RPMI7951 (cell line): ENCODE measurements around the gene UNC45A. TPM values are rescaled to one million over a fixed set of nuclear protein-coding genes. Genes with fewer than 3 reads are reported as not detected.

Experiments used
- DNase-seq: peaks from one replicate; pipeline ENCODE4 v3.0.0-alpha.2; 2012; ENCODE audit warnings: low read depth
- total RNA-seq: library from RNA; depleted of rRNA; stranded (reverse); fragments of >200 nt; shearing (Covaris generic); gene quantifications from 2 replicates; pipeline ENCODE4 v1.2.3, GENCODE V29; 2014

UNC45A gene
- total RNA-seq, 1 experiment from 2014 or later, result 67.2 TPM

DNA sequence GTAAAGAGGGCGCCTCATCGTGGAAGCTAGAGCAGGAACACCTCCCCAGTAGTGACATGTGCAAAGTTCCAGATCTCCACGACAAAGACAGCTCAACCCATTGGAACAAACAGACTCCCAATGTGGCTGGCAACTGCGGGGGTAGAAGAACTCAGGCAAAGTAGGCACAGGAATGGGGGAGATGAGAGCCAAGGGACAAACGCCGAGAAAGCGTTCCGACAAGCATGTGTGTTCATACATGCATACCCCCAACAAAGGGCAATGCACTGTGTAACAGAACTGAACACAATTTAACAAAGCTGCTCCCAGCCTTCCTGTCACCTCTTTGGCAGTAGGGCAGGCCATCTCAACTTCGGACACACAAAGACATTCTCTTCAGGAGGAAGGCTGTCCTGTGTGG is 31.2 kb downstream of the UNC45A start:
- no peak for DNase-seq

DNA sequence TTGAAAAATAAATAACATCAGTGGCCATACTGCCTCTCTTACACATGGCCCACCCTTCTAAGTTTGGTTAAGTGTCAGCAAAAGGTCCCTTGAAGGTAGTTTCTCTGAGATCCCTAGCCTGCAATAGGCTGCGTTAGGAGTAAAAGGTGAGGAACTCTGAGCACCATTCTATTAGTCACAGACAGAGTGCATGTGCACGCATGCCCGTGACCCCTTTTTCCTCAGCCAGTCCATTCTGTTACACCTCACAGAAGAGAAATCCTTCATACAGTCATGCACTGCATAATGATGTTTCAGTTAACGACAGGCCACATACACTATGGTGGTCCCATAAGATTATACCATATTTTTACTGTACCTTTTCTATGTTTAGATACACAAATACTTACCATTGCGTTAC is 32.1 kb downstream of the UNC45A start:
- DNase-seq, result no peak

DNA sequence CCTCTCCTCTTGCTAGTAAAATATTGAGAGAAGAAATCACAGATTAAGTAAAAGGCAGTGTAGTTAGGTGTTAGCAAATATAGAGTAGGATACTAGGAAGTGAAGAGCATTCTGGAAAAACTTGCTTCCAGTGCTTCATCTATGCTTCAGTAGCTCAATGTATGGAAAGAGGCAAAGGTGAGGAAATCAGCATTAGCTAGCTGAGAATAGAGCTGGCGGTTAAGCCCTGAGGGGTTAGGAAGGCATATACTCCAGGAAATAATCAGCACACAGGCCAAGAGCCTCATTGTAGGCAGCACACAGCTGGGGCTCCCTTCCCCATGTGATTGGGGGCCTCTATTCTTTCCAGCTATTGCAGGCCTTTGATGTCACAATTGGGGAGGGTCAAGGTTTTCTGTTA is 33.3 kb downstream of the UNC45A start:
- DNase-seq, result no peak

DNA sequence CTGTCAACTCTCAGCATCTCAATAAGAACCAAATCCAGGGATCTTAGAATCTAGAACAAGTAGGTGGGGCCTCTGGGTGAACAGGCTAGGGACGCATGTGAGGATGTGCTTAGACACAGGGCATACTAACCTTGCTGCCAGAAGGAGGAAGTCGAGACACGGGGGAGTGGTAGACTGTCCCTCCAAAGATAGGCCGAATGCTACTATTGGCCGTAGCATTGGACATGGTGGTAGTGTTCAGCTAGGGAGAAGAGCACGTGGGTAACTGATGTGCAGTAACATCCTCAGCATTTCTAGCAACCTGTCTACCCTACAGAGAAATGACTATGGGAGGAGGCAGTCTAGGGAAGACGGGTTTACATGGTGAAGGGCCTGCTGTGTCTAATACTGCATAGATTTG is 35.2 kb downstream of the UNC45A start:
- DNase-seq, result no peak

DNA sequence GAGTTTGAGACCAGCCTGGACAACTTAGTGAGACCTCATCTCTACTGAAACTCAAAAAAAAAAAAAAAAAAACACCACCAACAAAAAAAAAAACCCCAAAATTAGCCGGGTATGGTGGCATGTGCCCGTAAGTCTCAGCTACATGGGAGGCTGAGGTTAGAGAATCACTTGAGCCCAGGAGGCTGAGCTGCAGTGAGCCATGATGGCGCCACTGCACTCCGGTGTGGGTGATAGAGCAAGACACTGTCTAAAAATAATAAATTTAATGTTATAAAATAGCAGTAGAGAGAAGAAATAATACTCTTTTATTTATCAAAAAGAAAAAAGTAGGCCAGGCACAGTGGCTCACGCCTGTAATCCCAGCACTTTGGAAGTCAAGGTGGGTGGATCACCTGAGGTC is 37.0 kb downstream of the UNC45A start:
- DNase-seq, result no peak

DNA sequence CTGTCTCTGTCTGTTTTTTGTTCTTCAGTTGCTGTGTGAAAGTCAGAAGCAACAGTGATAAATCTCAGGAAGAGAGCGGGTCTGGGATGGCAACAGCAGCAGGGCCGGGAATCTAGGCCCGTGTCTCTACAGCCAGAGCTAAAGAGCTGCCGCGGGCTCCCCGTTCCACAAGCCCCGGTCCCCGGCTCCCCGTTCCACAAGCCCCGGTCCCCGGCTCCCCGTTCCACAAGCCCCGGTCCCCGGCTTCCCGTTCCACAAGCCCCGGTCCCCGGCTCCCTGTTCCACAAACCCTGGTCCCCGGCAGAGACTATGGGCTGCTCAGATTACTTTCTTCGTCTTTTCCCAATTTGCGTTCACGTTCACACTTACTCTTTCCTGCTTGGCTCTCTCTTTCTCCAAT is 39.1 kb downstream of the UNC45A start:
- no peak for DNase-seq

DNA sequence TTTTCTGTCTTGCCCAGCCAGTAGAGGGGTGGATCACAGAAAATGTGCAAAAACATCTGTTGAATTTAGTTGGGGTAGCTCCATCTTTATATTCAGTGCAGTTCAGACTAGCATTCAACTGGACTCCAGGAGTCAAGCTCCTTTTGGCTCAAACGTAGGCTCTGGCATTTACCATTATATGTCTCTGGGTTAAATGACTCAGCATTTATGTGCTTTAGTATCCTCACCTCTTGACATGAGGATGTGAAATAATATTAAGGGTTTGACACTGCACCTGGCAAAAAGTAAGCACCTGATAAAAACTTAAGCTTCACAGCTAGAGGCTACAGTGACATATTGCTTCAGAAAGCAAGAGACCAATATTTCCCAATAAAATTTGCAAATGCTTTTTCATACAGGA is 44.5 kb downstream of the UNC45A start:
- no peak for DNase-seq

DNA sequence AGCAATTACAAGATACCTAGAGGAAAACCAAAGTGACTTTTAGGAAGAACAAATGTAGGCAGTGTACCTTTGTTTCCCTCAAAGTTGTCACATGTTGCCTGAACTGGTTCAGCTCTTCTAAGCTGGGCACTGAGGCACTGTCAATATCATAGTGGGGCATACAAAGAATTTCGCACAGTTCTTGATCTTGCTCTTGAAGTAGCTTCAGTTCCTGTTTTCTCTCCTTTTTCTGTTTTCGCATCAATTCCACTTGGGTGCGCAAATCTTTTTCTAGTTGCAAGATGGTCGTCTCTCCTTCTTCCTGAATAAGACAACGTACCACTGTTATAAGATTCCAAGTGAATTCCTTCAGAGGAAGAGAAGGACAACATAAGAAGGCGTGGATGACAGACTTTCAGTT is 46.6 kb downstream of the UNC45A start:
- DNase-seq, result no peak

DNA sequence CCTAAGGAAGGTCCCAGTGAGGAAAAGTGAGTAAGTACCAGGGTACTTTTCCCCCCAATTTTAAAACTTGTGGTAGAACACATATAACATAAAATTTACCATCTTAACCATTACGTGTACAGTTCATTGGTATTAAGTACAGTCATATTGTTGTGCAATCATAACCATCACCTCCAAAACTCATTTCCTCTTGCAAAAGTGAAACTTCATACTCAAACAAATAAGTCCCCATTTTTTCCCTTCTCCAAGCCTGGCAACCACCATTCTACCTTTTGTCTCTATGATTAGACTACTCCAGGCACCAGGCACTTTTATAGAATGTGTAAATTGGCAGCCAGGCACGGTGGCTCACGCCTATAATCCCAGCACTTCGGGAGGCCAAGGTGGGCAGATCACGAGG is 47.0 kb downstream of the UNC45A start:
- DNase-seq, result no peak

DNA sequence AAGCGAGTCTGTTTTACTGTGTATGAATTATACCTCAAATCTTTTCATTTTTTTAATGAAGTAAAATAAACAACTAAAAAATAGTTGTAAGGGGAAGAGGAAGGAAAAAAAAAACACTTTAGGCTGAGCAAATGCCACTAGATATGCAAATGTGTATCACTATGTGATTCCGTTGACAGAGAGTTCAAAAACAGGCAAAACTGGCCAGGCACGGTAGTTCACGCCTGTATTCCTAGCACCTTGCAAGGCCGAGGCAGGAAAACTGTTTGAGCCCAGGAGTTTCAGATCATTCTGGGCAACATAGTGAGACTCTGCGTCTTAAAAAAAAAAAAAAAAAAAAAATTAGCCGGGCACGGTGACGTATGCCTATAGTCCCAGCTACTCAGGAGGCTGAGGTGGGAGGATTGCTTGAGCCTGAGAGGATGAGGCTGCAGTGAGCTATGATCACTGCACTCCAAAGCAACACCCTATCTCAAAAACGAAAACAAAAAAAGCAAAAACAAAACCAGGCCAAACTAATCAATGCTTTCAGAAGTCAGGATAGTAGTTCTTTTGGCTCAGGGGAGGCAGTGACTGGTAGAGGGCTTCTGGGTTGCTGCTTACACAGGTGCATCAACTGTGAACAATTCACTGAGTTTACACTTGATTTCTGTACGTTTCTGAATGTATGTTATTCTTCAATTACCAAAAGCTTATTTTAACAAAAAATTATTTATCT is 51.9 kb downstream of the UNC45A start:
- no peak for DNase-seq

DNA sequence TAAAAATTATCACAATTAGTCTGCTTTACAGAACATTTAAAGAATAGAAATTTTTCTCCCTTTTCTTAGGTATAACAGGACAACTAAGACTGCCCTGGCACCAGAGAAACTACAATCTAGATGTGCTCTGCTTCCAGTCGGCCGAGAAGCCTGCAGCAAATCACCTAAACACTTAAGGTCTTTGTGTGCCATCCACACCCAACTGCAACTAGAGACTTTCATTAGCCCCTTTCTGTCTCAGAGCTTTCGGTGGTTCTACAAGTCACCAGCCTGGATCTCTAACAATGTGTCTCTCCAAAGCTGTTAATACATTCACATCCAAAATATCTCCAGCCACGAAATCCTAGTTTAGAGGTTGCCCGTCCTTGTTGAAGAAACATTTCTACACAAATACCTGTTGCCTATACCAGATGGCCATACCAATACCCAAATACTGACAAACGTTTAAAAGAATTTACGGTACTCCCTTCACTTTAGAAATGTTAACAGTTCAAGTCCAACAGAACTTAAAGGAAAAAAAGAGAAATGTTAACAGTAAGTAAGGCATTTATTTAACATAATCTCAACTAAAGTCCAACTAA is 52.6 kb downstream of the UNC45A start:
- no peak for DNase-seq

DNA sequence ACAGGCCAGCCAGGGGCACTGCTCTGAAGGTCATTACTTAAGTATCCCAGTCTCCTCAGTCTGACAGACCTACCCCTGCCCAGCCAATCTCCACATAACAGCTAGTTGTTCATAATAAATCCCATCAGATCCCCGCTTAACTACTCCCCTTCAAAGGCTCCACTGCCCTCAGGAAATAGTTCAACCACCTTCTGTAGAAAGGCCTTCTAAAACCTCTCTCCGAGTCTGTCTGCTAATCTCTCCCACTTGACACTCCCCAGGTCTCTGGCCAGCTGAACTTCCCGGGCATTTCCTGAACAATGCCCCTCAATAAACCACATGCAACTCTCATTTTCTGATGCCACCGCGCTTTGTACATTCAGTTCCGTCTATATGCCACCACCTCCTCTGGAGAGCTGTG is 53.2 kb downstream of the UNC45A start:
- DNase-seq, result peak; percentile 28

DNA sequence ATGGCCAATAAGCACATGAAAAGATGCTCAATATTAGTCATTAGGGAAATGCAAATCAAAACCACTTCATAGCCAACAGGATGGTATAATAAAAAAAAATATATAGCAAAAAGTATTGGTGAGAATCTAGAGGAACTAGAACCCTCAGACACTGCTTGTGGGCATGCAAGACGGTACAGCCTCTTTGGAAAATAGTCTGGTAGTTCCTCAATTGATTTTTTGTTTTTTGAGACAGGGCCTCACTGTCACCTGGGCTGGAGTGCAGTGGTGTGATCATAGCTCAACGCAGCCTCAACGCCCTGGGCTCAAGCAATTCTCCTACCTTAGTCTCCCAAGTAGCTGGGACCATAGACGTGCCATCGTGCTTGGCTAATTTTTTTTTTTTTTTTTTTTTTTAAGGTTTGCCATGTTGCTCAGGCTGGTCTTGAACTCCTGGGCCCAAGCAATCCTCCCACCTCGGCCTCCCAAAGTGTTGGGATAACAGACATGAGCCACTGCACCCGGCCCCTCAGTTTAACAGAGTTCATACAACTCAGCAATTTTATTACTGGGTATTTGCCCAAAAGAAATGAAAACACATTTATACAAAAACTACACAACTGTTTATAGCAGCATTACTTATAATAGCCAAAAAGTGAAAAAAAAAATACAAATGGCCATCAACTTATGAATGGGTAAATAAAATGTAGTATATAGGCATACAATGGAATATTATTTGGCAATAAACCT is 54.1 kb downstream of the UNC45A start:
- DNase-seq, result no peak

DNA sequence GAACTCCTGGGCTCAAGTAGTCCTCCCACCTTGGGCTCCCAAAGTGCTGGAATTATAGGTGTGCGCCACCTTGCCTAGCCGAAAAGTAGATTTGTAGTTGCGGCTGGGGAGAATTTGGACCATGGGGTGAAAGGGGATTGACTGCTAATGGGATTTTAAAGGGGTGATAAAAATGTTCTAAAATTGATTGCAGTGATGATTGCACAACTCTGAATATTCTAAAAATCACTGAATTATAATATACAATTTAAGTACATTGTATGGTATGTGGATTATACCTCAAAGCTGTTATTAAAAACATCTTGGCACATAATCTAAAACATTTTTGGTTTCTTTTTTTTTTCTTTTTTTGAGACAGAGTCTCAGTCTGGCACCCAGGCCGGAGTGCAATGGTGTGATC is 55.4 kb downstream of the UNC45A start:
- no peak for DNase-seq

DNA sequence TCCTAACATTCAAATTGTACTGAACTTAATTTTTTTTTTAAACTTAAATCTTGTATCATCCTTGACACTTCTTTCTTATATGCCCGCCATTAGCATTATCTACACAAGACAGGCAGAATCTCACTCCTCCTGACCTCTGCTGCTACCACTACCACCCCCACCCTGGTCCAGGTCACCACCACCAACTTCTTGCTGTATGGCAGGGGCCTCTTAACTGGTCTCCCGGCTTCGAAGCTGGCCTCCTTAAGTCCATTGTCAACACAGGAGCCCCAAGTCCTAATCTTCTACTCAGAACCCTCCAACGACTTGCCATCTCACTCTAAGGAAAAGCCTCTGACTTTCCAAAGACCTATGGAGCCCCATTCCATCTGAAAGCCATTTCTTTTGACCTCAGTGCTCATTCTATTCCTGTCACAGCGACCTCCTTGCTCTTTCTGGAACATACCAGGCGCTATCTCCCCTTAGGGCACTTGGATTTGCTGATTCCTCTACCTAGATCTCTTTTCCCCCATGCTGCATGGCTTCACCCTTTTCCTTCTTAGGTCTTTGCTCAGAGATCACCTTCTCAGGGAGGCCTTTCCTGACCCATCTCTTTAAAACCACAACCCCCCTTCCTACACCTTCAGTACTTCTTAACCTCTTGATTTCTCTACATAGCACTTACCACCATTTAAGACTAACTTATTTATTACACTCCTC is 56.7 kb downstream of the UNC45A start:
- peak; percentile 32 for DNase-seq

DNA sequence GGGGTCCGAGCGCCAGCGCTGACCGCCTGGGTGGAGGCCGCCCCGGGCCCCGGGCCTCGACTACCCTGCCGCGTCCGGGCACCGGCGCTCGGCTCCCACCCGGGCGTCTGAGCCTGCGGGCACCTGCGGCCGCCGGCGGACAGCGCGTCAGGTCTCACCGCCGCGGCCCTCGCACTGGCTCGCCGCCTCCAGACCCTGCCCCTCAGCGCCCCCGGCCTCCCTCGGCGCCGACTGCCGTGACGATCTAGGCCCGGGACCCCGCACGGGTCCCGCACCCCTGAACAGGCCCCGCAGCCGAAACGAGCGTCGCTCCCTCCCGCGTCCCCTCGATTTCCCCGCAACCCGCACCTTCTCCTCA is 59.0 kb downstream of the UNC45A start:
- DNase-seq, result no peak

DNA sequence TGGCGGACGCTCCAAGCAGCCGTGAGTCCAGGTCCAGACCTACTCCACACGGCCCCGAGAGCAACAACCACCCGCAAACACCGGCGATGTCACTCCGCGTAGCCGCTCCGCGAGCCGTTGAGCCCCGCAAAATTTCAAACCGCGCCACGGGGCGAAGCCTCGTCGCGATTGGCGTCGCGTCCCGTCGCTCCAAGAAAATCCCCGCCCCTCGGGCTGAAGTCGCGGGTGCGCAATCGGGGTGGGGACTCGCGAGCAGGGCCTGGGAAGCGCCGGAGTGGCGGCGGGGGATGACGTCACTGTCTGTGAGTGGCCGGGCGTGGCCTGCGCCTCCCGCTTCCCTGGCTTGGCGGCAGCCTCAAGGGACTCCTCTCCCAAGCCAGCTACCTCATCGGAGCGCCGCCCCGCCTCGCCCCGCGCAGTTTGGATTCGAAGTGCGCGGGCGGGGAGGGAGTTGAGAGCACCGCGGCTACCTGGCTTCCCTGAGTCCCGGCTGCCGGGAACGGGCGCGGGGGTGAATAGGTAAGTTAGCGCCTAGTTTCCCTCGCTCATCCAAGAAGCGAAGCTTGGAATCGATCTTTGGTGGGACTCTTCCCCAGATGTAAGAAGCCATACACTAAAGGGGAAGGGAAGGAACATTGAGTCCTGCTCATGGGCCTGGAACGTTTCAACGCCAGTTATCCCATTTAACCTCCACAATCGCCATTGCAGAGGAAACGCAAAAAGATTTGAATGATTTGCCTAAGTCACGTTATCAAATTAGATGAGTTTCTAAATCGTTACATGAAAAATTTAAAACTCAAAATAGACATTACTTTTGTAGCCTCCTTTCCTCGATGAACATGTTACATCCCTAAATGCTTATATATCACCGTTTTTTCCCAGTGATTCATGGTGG is 59.6 kb downstream of the UNC45A start, which contains the start of gene PRC1:
Gene PRC1 (minus strand): TSS at position 119 of the 895 bp plus-strand sequence. CDS start 118 bp downstream, at position 1.
- DNase-seq, result peak; percentile 98

DNA sequence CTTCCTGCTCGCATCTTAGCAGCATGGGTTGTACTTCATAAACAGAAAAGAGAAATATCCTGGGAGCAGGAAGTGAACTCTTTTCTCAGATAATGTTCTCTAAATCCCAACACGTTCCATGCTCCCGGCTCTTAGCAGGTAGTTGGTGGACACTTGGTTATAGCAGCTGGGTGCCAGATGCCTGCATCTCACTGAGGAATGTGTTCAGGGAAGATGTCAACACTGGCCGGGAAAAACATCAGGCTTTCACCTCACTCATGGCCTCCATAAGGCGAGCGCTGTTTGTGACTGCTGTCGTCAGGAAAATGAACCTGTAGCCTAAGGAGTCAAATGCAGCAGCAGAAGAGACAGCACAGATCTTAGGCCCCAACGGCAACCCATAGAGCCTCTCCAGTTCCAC is 63.7 kb downstream of the UNC45A start:
- no peak for DNase-seq

DNA sequence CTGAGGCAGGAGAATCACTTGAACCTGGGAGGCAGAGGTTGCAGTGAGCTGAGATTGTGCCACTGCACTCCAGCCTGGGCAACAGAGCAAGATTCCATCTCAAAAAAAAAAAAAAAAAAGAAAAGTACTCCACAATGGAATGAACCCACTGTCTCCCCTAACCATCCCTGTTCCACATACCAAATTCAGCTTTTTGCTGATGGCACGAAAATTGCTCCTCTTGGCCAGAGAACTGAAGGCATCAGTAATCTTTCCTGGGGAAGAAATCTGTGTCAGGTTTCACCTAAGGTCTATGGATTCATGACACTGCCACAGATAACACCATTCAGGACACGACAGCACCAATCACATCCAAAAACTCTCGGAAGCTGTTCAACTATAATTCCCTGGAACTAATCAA is 66.1 kb downstream of the UNC45A start:
- DNase-seq, result no peak
